Measurements from ENCODE around the gene RBPJ.

Gene RBPJ

GRCh38 chr4:26420913-26421312 lies 100.1 kb downstream of the RBPJ start:
- DNase-seq: no peak

GRCh38 chr4:26424153-26424552 lies 103.3 kb downstream of the RBPJ start:
- no peak for DNase-seq

- no peak for DNase-seq
Measured at GRCh38 chr4:26424838-26425237, 104.0 kb downstream of the RBPJ start.

GRCh38 chr4:26425953-26426352 lies 105.1 kb downstream of the RBPJ start:
- DNase-seq: no peak

- no peak for DNase-seq
Measured at GRCh38 chr4:26426892-26427291, 106.1 kb downstream of the RBPJ start.

GRCh38 chr4:26429910-26430309 lies 109.1 kb downstream of the RBPJ start:
- no peak for DNase-seq

GRCh38 chr4:26431461-26432180 lies 110.8 kb downstream of the RBPJ start:
- DNase-seq: no peak

GRCh38 chr4:26432419-26432818 lies 111.6 kb downstream of the RBPJ start:
- DNase-seq: no peak

- no peak for DNase-seq
Measured at GRCh38 chr4:26433556-26433955, 112.7 kb downstream of the RBPJ start.

GRCh38 chr4:26434030-26434639 lies 113.3 kb downstream of the RBPJ start:
- DNase-seq: no peak

- peak in 1 of 14 donors; percentile 9 for DNase-seq
Measured at GRCh38 chr4:26441102-26441501, 120.3 kb downstream of the RBPJ start.

GRCh38 chr4:26441771-26442170 lies 121.0 kb downstream of the RBPJ start:
- DNase-seq: no peak

GRCh38 chr4:26447378-26447777 lies 126.6 kb downstream of the RBPJ start:
- no peak for DNase-seq

- no peak for DNase-seq
Measured at GRCh38 chr4:26450418-26450817, 129.6 kb downstream of the RBPJ start.

GRCh38 chr4:26451597-26451996 lies 130.8 kb downstream of the RBPJ start:
- DNase-seq: no peak

GRCh38 chr4:26452565-26453531 lies 132.0 kb downstream of the RBPJ start:
- DNase-seq: no peak

GRCh38 chr4:26454961-26455360 lies 134.1 kb downstream of the RBPJ start:
- no peak for DNase-seq

GRCh38 chr4:26455571-26455970 lies 134.8 kb downstream of the RBPJ start:
- DNase-seq: no peak

- no peak for DNase-seq
Measured at GRCh38 chr4:26457412-26457811, 136.6 kb downstream of the RBPJ start.

GRCh38 chr4:26458157-26458561 lies 137.3 kb downstream of the RBPJ start:
- DNase-seq: no peak

GRCh38 chr4:26459054-26459755 lies 138.4 kb downstream of the RBPJ start:
- no peak for DNase-seq

GRCh38 chr4:26459756-26460530 lies 139.1 kb downstream of the RBPJ start:
- DNase-seq: no peak

All from C1 segment of cervical spinal cord (tissue), 14 donors.